HG03432 (cell line): ENCODE results near the gene ATF6.

Source experiments
- ATAC-seq: cut with Tn5 transposase; IDR thresholded peaks from one replicate; pipeline ENCODE4 v1.9.1; 2021; ENCODE audit warnings: mild to moderate bottlenecking, moderate library complexity; ENCODE audit not compliant: unreplicated experiment

The ATF6 gene

DNA sequence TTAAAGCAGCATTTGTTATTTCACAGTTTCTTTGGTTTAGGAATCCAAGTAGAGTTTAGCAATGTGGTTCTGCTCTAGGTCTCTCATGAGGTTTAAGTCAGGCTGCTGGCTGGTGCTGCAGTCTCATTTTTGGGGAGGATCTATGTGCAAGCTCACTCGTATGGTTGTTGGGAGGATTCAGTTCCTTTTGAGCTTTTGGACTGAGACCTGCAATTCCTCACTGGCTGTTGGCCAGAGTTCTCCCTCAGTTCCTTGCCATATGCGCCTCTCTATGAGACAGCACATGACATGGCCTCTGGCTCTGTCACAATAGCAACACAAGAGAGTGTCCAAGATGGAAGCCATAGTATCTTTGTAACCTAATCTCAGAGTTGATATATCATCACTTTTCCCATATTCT is 166.5 kb downstream of the ATF6 start:
- no peak for ATAC-seq

DNA sequence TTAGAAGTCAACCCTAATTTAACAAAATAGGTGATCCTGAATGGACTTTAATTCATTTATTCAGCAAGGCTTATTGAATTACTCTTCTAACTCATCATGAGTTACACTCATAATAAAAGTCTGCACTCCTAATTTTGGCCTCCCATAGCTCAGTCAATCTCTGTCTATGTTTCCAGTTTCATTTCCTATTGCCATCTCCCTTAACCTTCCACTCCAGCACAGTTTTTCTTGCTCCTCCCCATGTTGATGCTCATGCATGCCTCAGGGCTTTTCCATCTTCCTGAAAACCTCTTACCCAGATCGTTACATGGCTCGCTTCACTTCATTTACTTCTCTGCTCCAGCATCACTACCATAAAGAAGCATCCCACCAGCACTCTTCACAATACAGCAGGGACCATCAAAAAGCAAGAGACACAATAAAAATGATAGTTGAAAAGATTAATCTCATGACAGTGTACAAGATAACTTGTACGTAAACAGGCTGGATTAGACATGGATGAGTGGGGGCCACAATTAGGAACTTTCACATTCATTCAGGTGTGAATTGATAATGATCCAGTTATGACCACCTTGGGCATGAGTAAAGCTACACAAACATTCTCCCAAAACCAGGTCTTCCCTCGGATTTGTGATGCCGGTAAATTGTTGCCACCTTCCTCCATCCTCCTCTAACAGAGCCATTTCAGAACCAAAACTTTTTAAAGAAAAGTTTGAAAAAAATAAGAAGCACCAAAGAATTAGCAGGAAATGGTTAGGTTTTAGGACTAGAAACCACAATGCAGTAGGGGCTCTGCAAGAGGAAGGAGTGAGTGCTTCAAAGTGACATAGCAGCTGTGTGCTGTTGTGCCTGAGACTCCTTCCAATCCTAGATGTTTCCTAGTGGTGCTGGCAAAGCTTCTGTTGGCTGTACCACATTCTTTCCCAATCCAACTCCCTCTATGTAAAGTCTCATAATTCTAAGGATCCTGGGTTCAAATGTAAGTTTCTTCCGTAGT is 167.8 kb downstream of the ATF6 start:
- ATAC-seq: no peak

GRCh38 chr1:161935264-161935663 is 169.1 kb downstream of the ATF6 start:
- ATAC-seq: no peak

DNA sequence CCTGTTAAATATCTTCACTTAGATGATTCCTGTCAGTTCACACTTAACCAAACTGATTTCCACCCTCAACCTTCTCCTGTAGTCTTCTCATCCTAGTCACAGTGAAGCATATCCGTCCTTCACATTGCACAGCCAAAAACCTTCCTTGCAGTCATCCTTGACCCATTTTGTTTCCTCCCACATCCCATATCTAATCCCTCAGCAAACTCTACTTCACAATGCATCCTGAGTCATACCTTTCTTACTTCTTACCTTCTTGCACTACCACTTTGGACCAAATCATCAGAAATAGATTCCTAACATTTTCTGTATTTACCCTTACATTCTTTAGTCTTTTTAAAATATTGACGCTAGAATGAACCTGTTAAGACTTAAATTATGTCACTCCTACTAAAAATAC is 170.7 kb downstream of the ATF6 start:
- ATAC-seq: no peak

DNA sequence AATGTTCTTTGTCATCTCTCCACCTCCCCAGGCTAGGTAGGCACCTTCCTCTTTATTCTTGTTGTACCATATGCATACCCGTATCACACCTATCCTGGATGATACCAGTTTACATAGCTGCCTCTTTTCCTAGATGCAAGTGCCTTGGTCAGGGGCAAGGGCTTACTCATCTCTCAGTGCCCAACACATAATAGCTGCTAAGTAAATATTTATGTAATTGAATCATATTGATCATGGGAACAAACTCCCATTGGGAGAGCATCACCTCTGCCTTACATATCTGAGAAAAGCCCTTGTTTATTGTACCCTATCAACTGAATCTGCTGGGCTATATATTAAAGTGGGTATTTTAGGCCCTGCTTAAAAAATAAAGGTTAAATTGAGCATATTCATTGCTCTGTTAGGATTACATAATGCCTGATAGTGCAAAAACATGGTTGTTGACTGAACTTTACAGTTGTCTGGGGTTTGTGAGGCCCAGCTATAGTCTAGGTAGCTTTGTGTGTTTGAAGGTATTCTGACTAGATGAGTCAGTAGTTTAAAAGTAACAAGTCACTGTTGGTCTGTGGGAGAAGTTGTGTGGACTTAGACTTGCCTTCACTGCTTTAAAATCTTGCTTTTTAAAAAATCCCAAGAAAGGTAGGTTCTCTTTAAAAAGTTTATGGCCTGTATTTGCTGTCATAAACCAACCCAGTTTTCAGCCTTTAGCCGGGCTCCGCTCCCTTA is 174.9 kb downstream of the ATF6 start:
- ATAC-seq: no peak

GRCh38 chr1:161941726-161942436 is 175.8 kb downstream of the ATF6 start:
- ATAC-seq: no peak

- no peak for ATAC-seq
These were observed 177.6 kb downstream of the ATF6 start for GRCh38 chr1:161943737-161944136.

DNA sequence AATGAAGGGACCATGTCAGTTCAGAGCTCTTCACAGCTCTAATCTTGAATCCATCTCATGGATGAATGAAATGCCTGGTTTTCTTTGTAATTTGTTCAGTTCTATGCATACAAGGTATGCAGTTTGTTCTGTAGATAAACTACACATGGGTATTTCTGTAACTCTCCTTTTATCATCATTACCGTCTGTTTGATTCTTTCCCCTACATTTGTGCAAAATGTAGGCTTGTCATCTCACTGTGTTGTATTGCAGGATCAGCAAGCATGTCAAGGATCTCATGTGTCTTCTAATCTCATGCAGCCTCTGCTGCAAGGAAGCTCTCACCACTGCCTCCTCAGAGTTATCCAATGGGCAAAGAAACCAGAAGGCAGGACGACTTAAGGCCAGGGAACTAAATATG is 178.3 kb downstream of the ATF6 start:
- ATAC-seq: no peak

- ATAC-seq: no peak
These were observed 179.4 kb downstream of the ATF6 start for GRCh38 chr1:161945306-161946060.

DNA sequence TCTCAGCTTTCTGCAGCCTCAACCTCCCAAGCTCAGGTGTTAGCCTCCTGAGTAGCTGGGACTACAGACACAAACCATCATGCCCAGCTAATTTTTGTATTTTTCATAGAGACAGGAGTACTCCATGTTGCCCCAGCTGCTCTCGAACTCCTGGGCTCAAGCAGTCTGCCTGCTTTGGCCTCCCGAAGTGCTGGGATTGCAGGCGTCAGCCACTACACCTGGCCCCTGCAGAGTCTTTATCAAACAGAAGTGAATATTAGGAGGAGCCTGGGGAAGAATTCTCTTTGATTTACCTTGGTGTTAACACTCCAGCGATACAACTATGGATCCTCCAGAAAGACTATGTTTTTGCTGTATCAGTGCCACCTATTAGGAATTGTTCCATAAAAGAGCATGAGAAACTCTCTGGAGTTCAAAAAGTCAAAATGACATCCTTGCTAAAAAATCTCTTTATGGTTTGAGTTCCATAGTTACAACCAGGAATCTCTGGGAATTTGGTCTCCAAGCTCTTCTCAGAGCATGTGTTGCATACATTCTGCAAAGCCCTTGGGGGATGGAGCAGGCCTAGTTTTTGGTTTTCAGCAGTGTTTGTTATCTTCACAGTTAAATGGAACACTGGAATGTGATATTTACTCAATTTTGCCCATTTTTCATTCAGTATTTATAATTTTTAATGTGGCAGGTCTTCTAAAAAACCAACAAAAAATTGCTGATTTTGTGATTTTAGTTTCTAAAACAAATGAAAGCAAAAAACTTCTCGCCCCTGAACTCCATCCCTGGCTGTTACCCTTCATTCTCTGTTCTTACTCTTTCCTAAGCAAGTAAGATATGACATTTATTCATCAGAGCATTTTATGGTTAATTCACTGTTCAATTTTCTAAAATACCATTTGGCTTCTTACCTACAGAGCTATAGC is 180.2 kb downstream of the ATF6 start:
- ATAC-seq: no peak

- ATAC-seq: no peak
These were observed 182.3 kb downstream of the ATF6 start for GRCh38 chr1:161948435-161948834.

DNA sequence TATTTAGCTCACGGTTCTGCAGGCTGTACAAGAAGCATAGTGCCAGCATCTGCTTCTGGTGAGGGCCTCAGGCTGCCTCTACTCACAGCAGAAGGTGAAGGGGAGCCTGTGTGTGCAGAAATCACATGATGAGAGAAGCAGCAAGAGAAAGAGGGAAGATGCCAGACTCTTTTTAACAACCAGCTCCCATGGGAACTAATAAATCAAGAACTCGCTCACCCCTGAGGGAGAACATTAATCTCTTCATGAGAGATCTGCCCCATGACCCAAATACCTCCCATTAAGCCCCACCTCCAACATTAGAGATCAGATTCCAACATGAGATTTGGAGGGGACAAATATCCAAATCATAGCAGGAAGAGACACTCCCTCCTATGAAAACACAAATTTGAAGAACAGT is 183.4 kb downstream of the ATF6 start:
- ATAC-seq: no peak

GRCh38 chr1:161950377-161950776 is 184.3 kb downstream of the ATF6 start:
- ATAC-seq: no peak

DNA sequence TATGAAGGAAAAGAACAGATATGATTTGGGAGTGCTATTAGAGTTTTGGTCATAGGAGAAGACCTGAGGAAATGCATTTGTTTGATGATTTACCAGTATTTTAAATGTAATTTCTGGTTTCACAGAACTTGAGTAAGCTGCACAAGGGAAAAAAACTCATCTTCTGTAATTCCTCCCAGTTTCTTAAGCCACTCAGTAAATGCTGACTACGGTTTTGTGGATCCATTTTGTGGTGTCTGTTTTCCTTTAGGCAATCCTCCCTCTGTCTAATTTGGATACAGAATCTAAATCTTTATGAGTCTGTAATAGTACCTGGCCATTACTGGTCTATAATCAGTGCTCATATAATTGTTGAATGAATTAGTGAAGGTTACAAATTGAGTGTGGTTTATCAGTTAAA is 185.5 kb downstream of the ATF6 start:
- ATAC-seq: no peak

DNA sequence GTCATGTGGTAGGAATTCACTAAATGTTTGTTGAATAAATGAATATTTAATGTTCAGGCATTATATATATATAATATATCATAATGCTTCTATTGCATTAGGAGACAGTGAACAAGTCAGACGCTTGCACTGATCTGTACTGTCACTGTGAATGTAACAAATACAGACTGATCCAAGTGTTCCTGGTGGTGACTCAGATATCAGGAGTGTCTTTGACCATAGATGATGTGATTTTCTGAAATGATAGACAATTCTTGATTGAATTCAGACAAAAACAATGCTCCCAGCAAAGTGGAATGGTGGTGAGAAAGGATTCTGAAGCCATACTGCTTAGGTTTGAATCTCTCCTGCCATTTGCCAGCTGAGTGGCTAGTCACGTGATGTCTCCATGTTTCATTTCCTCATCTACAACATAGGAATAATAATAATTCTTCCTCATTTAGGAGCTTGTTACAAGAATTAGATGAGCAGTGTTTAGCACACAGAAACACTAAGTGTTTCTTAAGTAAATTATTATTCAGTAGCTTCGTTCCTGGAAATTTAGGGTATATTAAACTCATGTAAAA is 186.6 kb downstream of the ATF6 start:
- no peak for ATAC-seq

GRCh38 chr1:161953256-161953920 is 187.3 kb downstream of the ATF6 start:
- no peak for ATAC-seq

DNA sequence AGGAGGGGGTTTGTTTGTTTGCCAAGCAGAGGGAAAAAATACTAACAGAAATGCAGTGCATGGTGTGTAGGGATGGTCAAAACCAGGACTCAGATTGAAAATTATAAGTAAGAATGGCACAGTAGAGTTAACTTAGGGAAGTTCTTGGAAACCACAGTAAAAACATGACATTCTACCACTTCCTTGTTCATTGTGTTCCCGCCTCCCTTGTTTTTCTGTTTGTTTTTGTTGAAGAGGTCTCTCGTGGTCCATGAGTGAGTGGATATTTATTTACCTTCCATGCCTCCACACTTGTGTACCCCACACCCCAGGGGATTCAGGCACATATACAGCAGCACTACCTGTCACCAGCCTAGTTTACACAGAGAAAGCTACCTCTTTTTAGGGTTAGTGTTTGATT is 187.9 kb downstream of the ATF6 start:
- no peak for ATAC-seq

- no peak for ATAC-seq
These were observed 188.3 kb downstream of the ATF6 start for GRCh38 chr1:161954466-161954865.

GRCh38 chr1:161955606-161956005 is 189.5 kb downstream of the ATF6 start:
- ATAC-seq: no peak
